Measurements from ENCODE around the gene SLC1A1.

GRCh38 chr9:4510546-4511322 is 20.5 kb downstream of the SLC1A1 start:
- TF ChIP-seq, protein P1, sequence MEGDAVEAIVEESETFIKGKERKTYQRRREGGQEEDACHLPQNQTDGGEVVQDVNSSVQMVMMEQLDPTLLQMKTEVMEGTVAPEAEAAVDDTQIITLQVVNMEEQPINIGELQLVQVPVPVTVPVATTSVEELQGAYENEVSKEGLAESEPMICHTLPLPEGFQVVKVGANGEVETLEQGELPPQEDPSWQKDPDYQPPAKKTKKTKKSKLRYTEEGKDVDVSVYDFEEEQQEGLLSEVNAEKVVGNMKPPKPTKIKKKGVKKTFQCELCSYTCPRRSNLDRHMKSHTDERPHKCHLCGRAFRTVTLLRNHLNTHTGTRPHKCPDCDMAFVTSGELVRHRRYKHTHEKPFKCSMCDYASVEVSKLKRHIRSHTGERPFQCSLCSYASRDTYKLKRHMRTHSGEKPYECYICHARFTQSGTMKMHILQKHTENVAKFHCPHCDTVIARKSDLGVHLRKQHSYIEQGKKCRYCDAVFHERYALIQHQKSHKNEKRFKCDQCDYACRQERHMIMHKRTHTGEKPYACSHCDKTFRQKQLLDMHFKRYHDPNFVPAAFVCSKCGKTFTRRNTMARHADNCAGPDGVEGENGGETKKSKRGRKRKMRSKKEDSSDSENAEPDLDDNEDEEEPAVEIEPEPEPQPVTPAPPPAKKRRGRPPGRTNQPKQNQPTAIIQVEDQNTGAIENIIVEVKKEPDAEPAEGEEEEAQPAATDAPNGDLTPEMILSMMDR (IDR thresholded peaks at IDR 0.05): no peak
- TF ChIP-seq, protein P2, sequence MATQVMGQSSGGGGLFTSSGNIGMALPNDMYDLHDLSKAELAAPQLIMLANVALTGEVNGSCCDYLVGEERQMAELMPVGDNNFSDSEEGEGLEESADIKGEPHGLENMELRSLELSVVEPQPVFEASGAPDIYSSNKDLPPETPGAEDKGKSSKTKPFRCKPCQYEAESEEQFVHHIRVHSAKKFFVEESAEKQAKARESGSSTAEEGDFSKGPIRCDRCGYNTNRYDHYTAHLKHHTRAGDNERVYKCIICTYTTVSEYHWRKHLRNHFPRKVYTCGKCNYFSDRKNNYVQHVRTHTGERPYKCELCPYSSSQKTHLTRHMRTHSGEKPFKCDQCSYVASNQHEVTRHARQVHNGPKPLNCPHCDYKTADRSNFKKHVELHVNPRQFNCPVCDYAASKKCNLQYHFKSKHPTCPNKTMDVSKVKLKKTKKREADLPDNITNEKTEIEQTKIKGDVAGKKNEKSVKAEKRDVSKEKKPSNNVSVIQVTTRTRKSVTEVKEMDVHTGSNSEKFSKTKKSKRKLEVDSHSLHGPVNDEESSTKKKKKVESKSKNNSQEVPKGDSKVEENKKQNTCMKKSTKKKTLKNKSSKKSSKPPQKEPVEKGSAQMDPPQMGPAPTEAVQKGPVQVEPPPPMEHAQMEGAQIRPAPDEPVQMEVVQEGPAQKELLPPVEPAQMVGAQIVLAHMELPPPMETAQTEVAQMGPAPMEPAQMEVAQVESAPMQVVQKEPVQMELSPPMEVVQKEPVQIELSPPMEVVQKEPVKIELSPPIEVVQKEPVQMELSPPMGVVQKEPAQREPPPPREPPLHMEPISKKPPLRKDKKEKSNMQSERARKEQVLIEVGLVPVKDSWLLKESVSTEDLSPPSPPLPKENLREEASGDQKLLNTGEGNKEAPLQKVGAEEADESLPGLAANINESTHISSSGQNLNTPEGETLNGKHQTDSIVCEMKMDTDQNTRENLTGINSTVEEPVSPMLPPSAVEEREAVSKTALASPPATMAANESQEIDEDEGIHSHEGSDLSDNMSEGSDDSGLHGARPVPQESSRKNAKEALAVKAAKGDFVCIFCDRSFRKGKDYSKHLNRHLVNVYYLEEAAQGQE (IDR thresholded peaks at IDR 0.05; ENCODE audit: insufficient read depth in 1 of 2, low read depth in 2 of 2, low read length in 1 of 2): no peak
- TF ChIP-seq POLR2AphosphoS5 (IDR thresholded peaks at IDR 0.05; ENCODE audit: low read depth, low read length) (no peak), SIN3A (IDR thresholded peaks at IDR 0.05; ENCODE audit: borderline replicate concordance, insufficient read depth, low read depth, low read length) (no peak)

Measured in Panc1 (cell line).